Fibroblast of skin of scalp (primary cell): ENCODE results near the gene MICALL1.
"Not testable (repeated sequence)": the region's sequence is repeated elsewhere in the genome, so short reads cannot be mapped to it uniquely, and the experiment has no call there.

Source experiments
- DNase-seq: peaks from one replicate; pipeline ENCODE4 v3.0.0-alpha.2; 2013

MICALL1 gene

GRCh38 chr22:37959231-37959825 lies 53.2 kb downstream of the MICALL1 start:
- no peak for DNase-seq

- no peak for DNase-seq
Measured at GRCh38 chr22:37961062-37961461, 55.0 kb downstream of the MICALL1 start.

- DNase-seq = peak; percentile 28
Measured at GRCh38 chr22:37965940-37966664, 60.0 kb downstream of the MICALL1 start.

- DNase-seq = no peak
Measured at GRCh38 chr22:37967147-37967546, 61.0 kb downstream of the MICALL1 start.

GRCh38 chr22:37967637-37968451 lies 61.7 kb downstream of the MICALL1 start:
- DNase-seq = no peak

GRCh38 chr22:37968452-37969251 lies 62.6 kb downstream of the MICALL1 start:
- DNase-seq = no peak

- DNase-seq = no peak
Measured at GRCh38 chr22:37970864-37971263, 64.8 kb downstream of the MICALL1 start.

GRCh38 chr22:37971475-37972434 lies 65.7 kb downstream of the MICALL1 start:
- DNase-seq = no peak

GRCh38 chr22:37972527-37972926 lies 66.4 kb downstream of the MICALL1 start:
- DNase-seq = no peak

GRCh38 chr22:37973271-37974170 lies 67.4 kb downstream of the MICALL1 start:
- DNase-seq = no peak

- no peak for DNase-seq
Measured at GRCh38 chr22:37975153-37975552, 69.1 kb downstream of the MICALL1 start.

GRCh38 chr22:37976022-37976421 lies 69.9 kb downstream of the MICALL1 start:
- not testable (repeated sequence) for DNase-seq

- DNase-seq = no peak
Measured at GRCh38 chr22:37976547-37976946, 70.5 kb downstream of the MICALL1 start.

GRCh38 chr22:37979782-37980181 lies 73.7 kb downstream of the MICALL1 start:
- no peak for DNase-seq

GRCh38 chr22:37981282-37982011 lies 75.3 kb downstream of the MICALL1 start:
- no peak for DNase-seq

- DNase-seq = no peak
Measured at GRCh38 chr22:37982151-37982785, 76.2 kb downstream of the MICALL1 start.

GRCh38 chr22:37982938-37983859 lies 77.1 kb downstream of the MICALL1 start:
- DNase-seq = no peak
